ENCODE measurements around the gene RNF103.

Gene RNF103

GRCh38 chr2:86623494-86624266 is at the start of gene RNF103:
TSS of gene RNF103 (minus strand) at chr2:86623865. CDS start at chr2:86622886, 979 bp downstream.
- no peak for TF ChIP-seq REST (IDR thresholded peaks at IDR 0.05; ENCODE audit: low read depth)
- no peak for TF ChIP-seq NFIC (IDR thresholded peaks at IDR 0.05)
- peak; percentile 63; the same call in 1 of the 2 replicates for TF ChIP-seq TAF1 (IDR thresholded peaks at IDR 0.05; ENCODE audit: low read depth)
- peak; percentile 43; the same call in 1 of the 2 replicates for TF ChIP-seq EGR1 (IDR thresholded peaks at IDR 0.05)
- TF ChIP-seq TCF12 (IDR thresholded peaks at IDR 0.05; ENCODE audit: low read depth), result peak; percentile 8; the same call in 1 of the 2 replicates
- no peak for TF ChIP-seq RAD21 (IDR thresholded peaks at IDR 0.05; ENCODE audit: low read depth)
- TF ChIP-seq FOXM1 (IDR thresholded peaks at IDR 0.05; ENCODE audit: borderline replicate concordance, low read depth), result no peak
- TF ChIP-seq YY1 (IDR thresholded peaks at IDR 0.05; ENCODE audit: low read depth), result no peak
- no peak for TF ChIP-seq TEAD4 (IDR thresholded peaks at IDR 0.05)
- TF ChIP-seq USF1 (IDR thresholded peaks at IDR 0.05), result no peak
- no peak for TF ChIP-seq CEBPB (IDR thresholded peaks at IDR 0.05)
- TF ChIP-seq ZBTB7A (IDR thresholded peaks at IDR 0.05; ENCODE audit: low read depth), result 0 out of 2 replicates have a peak, but pooled peaks have one; percentile 6
- TF ChIP-seq MAX (IDR thresholded peaks at IDR 0.05), result peak; percentile 76
- no peak for TF ChIP-seq EP300 (IDR thresholded peaks at IDR 0.05; ENCODE audit: borderline replicate concordance)
- TF ChIP-seq CREB1 (IDR thresholded peaks at IDR 0.05; ENCODE audit: low read depth), result 0 out of 2 replicates have a peak, but pooled peaks have one; percentile 44

- TF ChIP-seq RAD21 (IDR thresholded peaks at IDR 0.05; ENCODE audit: low read depth) (no peak), TCF12 (IDR thresholded peaks at IDR 0.05; ENCODE audit: low read depth) (no peak), MAX (IDR thresholded peaks at IDR 0.05) (no peak), FOXM1 (IDR thresholded peaks at IDR 0.05; ENCODE audit: borderline replicate concordance, low read depth) (no peak), EP300 (IDR thresholded peaks at IDR 0.05; ENCODE audit: borderline replicate concordance) (no peak)
Observed at GRCh38 chr2:86673011-86673410, 49.3 kb upstream of the RNF103 start.

- TF ChIP-seq ZBTB7A (IDR thresholded peaks at IDR 0.05; ENCODE audit: low read depth), result no peak
- TF ChIP-seq YY1 (IDR thresholded peaks at IDR 0.05; ENCODE audit: low read depth), result no peak
- no peak for TF ChIP-seq REST (IDR thresholded peaks at IDR 0.05; ENCODE audit: low read depth)
- TF ChIP-seq TCF12 (IDR thresholded peaks at IDR 0.05; ENCODE audit: low read depth), result no peak
- no peak for TF ChIP-seq USF1 (IDR thresholded peaks at IDR 0.05)
- TF ChIP-seq EGR1 (IDR thresholded peaks at IDR 0.05), result no peak
- TF ChIP-seq CEBPB (IDR thresholded peaks at IDR 0.05), result no peak
- TF ChIP-seq TAF1 (IDR thresholded peaks at IDR 0.05; ENCODE audit: low read depth), result no peak
- no peak for TF ChIP-seq MAX (IDR thresholded peaks at IDR 0.05)
- no peak for TF ChIP-seq CREB1 (IDR thresholded peaks at IDR 0.05; ENCODE audit: low read depth)
- no peak for TF ChIP-seq NFIC (IDR thresholded peaks at IDR 0.05)
- TF ChIP-seq EP300 (IDR thresholded peaks at IDR 0.05; ENCODE audit: borderline replicate concordance), result no peak
- no peak for TF ChIP-seq FOXM1 (IDR thresholded peaks at IDR 0.05; ENCODE audit: borderline replicate concordance, low read depth)
- no peak for TF ChIP-seq RAD21 (IDR thresholded peaks at IDR 0.05; ENCODE audit: low read depth)
- no peak for TF ChIP-seq TEAD4 (IDR thresholded peaks at IDR 0.05)
Observed at GRCh38 chr2:86672027-86672545, 48.4 kb upstream of the RNF103 start.

GRCh38 chr2:86671337-86671981 is 47.8 kb upstream of the RNF103 start:
- TF ChIP-seq FOXM1 (IDR thresholded peaks at IDR 0.05; ENCODE audit: borderline replicate concordance, low read depth) (no peak), TAF1 (IDR thresholded peaks at IDR 0.05; ENCODE audit: low read depth) (no peak), NFIC (IDR thresholded peaks at IDR 0.05) (no peak), ZBTB7A (IDR thresholded peaks at IDR 0.05; ENCODE audit: low read depth) (no peak), RAD21 (IDR thresholded peaks at IDR 0.05; ENCODE audit: low read depth) (no peak), USF1 (IDR thresholded peaks at IDR 0.05) (no peak), YY1 (IDR thresholded peaks at IDR 0.05; ENCODE audit: low read depth) (no peak), CEBPB (IDR thresholded peaks at IDR 0.05) (no peak), TCF12 (IDR thresholded peaks at IDR 0.05; ENCODE audit: low read depth) (no peak), TEAD4 (IDR thresholded peaks at IDR 0.05) (no peak), EGR1 (IDR thresholded peaks at IDR 0.05) (no peak), REST (IDR thresholded peaks at IDR 0.05; ENCODE audit: low read depth) (no peak), MAX (IDR thresholded peaks at IDR 0.05) (no peak), EP300 (IDR thresholded peaks at IDR 0.05; ENCODE audit: borderline replicate concordance) (no peak), CREB1 (IDR thresholded peaks at IDR 0.05; ENCODE audit: low read depth) (no peak)
